HEK293 (cell line): ENCODE measurements around the gene RASA4B.
A peak's percentile ranks its signal among the peaks of the same experiment; 100 is the strongest.

Experiments used
- BCL11B ChIP-seq: fragments of 450-650 bp; formaldehyde crosslinking; IDR thresholded peaks from 2 replicates; pipeline ENCODE4 v1.5.1; 2016; ENCODE audit warnings: low read depth, missing biosample characterization, missing genetic modification characterization
- EGR2 ChIP-seq: fragments of 450-650 bp; formaldehyde crosslinking; IDR thresholded peaks from 2 replicates; pipeline ENCODE4 v1.5.1; 2016; ENCODE audit warnings: low read depth, missing biosample characterization, missing genetic modification characterization
- GLI4 ChIP-seq: fragments of 450-650 bp; formaldehyde crosslinking; IDR thresholded peaks from 2 replicates; pipeline ENCODE4 v1.5.1; 2016; ENCODE audit warnings: missing biosample characterization, missing genetic modification characterization
- KLF8 ChIP-seq: fragments of 450-650 bp; formaldehyde crosslinking; IDR thresholded peaks from 2 replicates; pipeline ENCODE4 v1.5.1; 2016; ENCODE audit warnings: missing biosample characterization, missing genetic modification characterization
- MEIS1 ChIP-seq: sonication (generic); formaldehyde crosslinking; IDR thresholded peaks from 2 replicates; pipeline ENCODE4 v1.8.1; 2022; ENCODE audit warnings: missing genetic modification reagents, mild to moderate bottlenecking, borderline replicate concordance
- OSR2 ChIP-seq: fragments of 450-650 bp; formaldehyde crosslinking; IDR thresholded peaks from 2 replicates; pipeline ENCODE4 v1.5.1; 2016; ENCODE audit warnings: missing biosample characterization, missing genetic modification characterization
- SALL2 ChIP-seq: fragments of 450-650 bp; formaldehyde crosslinking; IDR thresholded peaks from 2 replicates; pipeline ENCODE4 v1.5.0; 2017; ENCODE audit warnings: missing biosample characterization, mild to moderate bottlenecking, missing genetic modification characterization, borderline replicate concordance
- ZBTB48 ChIP-seq: fragments of 450-650 bp; formaldehyde crosslinking; IDR thresholded peaks from 2 replicates; pipeline ENCODE4 v1.5.1; 2016; ENCODE audit warnings: missing biosample characterization, missing genetic modification characterization
- ZBTB49 ChIP-seq: fragments of 450-650 bp; formaldehyde crosslinking; IDR thresholded peaks from 2 replicates; pipeline ENCODE4 v1.5.1; 2016; ENCODE audit warnings: missing biosample characterization, missing genetic modification characterization, low read depth
- ZBTB8A ChIP-seq: fragments of 450-650 bp; formaldehyde crosslinking; IDR thresholded peaks from 2 replicates; pipeline ENCODE4 v1.5.1; 2016; ENCODE audit warnings: missing biosample characterization, missing genetic modification characterization
- ZNF114 ChIP-seq: fragments of 450-650 bp; formaldehyde crosslinking; IDR thresholded peaks from 2 replicates; pipeline ENCODE4 v1.5.0; 2017; ENCODE audit warnings: missing biosample characterization, missing genetic modification characterization
- ZNF138 ChIP-seq: fragments of 450-650 bp; formaldehyde crosslinking; IDR thresholded peaks from 2 replicates; pipeline ENCODE4 v1.5.1; 2016; ENCODE audit warnings: missing biosample characterization, missing genetic modification characterization, borderline replicate concordance
- ZNF18 ChIP-seq: fragments of 450-650 bp; formaldehyde crosslinking; IDR thresholded peaks from 2 replicates; pipeline ENCODE4 v1.5.1; 2016; ENCODE audit warnings: missing biosample characterization, missing genetic modification characterization
- ZNF184 ChIP-seq: fragments of 450-650 bp; IDR thresholded peaks from 2 replicates; pipeline ENCODE4 v1.5.1; 2018; ENCODE audit warnings: missing biosample characterization, mild to moderate bottlenecking, missing genetic modification characterization
- ZNF2 ChIP-seq: fragments of 450-650 bp; formaldehyde crosslinking; IDR thresholded peaks from 2 replicates; pipeline ENCODE4 v1.5.1; 2016; ENCODE audit warnings: missing biosample characterization, missing genetic modification characterization
- ZNF248 ChIP-seq: fragments of 450-650 bp; formaldehyde crosslinking; IDR thresholded peaks from 2 replicates; pipeline ENCODE4 v1.5.1; 2017; ENCODE audit warnings: missing biosample characterization, missing genetic modification characterization
- ZNF324 ChIP-seq: fragments of 450-650 bp; formaldehyde crosslinking; IDR thresholded peaks from 2 replicates; pipeline ENCODE4 v1.5.1; 2016; ENCODE audit warnings: missing biosample characterization, missing genetic modification characterization
- ZNF366 ChIP-seq: fragments of 450-650 bp; formaldehyde crosslinking; conservative IDR thresholded peaks from 2 replicates; pipeline ENCODE4 v1.5.1; 2016; ENCODE audit warnings: missing biosample characterization, missing genetic modification characterization
- ZNF488 ChIP-seq: fragments of 450-650 bp; formaldehyde crosslinking; IDR thresholded peaks from 2 replicates; pipeline ENCODE4 v1.5.1; 2016; ENCODE audit warnings: missing biosample characterization, missing genetic modification characterization
- ZNF544 ChIP-seq: fragments of 450-650 bp; formaldehyde crosslinking; IDR thresholded peaks from 2 replicates; pipeline ENCODE4 v1.5.0; 2017; ENCODE audit warnings: missing biosample characterization, missing genetic modification characterization
- ZNF610 ChIP-seq: fragments of 450-650 bp; formaldehyde crosslinking; IDR thresholded peaks from 2 replicates; pipeline ENCODE4 v1.5.1; 2016; ENCODE audit warnings: missing biosample characterization, missing genetic modification characterization, borderline replicate concordance
- ZNF629 ChIP-seq: fragments of 450-650 bp; formaldehyde crosslinking; IDR thresholded peaks from 2 replicates; pipeline ENCODE4 v1.5.1; 2017; ENCODE audit warnings: missing biosample characterization, missing genetic modification characterization
- ZNF791 ChIP-seq: fragments of 450-650 bp; formaldehyde crosslinking; IDR thresholded peaks from 2 replicates; pipeline ENCODE4 v1.5.1; 2016; ENCODE audit warnings: missing biosample characterization, missing genetic modification characterization
- ZSCAN18 ChIP-seq: fragments of 450-650 bp; formaldehyde crosslinking; IDR thresholded peaks from 2 replicates; pipeline ENCODE4 v1.5.1; 2016; ENCODE audit warnings: missing biosample characterization, missing genetic modification characterization
- ZSCAN4 ChIP-seq: fragments of 450-650 bp; formaldehyde crosslinking; IDR thresholded peaks from 2 replicates; pipeline ENCODE4 v1.5.1; 2017; ENCODE audit warnings: missing biosample characterization, missing genetic modification characterization
- TF ChIP-seq, protein P1 (sequence below): fragments of 450-650 bp; IDR thresholded peaks from 2 replicates; pipeline ENCODE4 v1.5.1; 2018; ENCODE audit warnings: missing biosample characterization, mild to moderate bottlenecking, missing genetic modification characterization
- TF ChIP-seq, protein P2 (sequence below): IDR thresholded peaks from 2 replicates; pipeline ENCODE4 v1.6.1; 2011; ENCODE audit warnings: mild to moderate bottlenecking, low read depth, low read length, borderline replicate concordance
- TF ChIP-seq, protein P3 (sequence below): fragments of 450-650 bp; formaldehyde crosslinking; IDR thresholded peaks from 2 replicates; pipeline ENCODE4 v1.5.1; 2016; ENCODE audit warnings: missing biosample characterization, missing genetic modification characterization

The RASA4B gene

DNA sequence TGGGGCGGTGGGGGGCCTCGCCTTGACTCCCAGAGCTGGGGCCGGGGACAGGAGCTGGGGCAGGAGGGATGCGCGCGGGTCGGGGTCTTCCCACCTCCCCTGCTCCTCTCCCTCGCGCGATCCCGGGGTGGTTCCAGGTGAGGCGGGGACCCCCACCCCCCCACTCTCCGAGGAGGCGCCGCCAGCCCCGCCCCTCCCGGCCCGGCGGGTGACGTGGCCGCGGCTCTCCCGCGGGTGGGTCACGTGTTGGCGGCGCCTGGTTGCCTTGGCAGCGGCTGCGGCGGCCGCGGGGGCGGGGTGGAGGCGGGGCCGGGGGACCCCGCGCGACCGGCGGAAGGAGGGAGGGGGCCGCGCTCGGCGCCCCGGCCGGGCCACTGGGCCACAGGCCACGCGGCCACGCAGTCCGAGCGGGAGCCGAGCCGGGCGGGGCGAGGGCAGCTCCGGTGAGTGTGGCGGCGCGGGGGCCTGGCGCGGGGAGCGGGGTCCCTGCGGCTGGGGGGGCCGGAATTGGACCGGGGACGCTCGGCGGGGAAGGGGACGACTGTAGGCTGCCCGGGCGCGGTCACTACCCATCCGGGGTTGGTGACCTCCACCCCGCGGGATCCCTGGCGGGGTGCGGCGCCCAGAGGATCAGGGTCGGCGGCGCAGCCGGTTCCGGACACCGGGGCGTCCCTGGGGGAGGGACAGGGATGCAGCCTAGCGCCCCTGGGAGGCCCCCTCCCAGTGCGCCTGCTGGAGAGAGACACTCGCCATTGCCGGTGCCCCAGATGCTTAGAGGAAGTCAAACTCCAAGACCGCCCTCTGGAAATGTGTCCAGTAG lies 84.1 kb downstream of the RASA4B start, which contains the start of gene ORAI2 (continued):
- TF ChIP-seq ZSCAN18 (tag by site-specific recombination) = no peak
- TF ChIP-seq ZNF184 (tag by site-specific recombination) = no peak
- no peak for TF ChIP-seq ZNF366 (tag by site-specific recombination)
- TF ChIP-seq, protein P1, sequence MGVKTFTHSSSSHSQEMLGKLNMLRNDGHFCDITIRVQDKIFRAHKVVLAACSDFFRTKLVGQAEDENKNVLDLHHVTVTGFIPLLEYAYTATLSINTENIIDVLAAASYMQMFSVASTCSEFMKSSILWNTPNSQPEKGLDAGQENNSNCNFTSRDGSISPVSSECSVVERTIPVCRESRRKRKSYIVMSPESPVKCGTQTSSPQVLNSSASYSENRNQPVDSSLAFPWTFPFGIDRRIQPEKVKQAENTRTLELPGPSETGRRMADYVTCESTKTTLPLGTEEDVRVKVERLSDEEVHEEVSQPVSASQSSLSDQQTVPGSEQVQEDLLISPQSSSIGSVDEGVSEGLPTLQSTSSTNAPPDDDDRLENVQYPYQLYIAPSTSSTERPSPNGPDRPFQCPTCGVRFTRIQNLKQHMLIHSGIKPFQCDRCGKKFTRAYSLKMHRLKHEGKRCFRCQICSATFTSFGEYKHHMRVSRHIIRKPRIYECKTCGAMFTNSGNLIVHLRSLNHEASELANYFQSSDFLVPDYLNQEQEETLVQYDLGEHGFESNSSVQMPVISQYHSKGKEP (tag by site-specific recombination) = no peak
- TF ChIP-seq, protein P2, sequence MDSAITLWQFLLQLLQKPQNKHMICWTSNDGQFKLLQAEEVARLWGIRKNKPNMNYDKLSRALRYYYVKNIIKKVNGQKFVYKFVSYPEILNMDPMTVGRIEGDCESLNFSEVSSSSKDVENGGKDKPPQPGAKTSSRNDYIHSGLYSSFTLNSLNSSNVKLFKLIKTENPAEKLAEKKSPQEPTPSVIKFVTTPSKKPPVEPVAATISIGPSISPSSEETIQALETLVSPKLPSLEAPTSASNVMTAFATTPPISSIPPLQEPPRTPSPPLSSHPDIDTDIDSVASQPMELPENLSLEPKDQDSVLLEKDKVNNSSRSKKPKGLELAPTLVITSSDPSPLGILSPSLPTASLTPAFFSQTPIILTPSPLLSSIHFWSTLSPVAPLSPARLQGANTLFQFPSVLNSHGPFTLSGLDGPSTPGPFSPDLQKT = no peak
- TF ChIP-seq ZNF610 (tag by site-specific recombination) = no peak
- TF ChIP-seq MEIS1 = no peak
- TF ChIP-seq ZNF629 (tag by site-specific recombination) = no peak
- TF ChIP-seq ZNF488 = no peak
- no peak for TF ChIP-seq ZNF2 (tag by site-specific recombination)
- TF ChIP-seq SALL2 = no peak
- TF ChIP-seq ZBTB49 (tag by site-specific recombination) = no peak
- TF ChIP-seq ZNF114 (tag by site-specific recombination) = no peak
- no peak for TF ChIP-seq EGR2 (tag by site-specific recombination)
- TF ChIP-seq OSR2 (tag by site-specific recombination) = no peak
- TF ChIP-seq ZSCAN4 (tag by site-specific recombination) = no peak
- no peak for TF ChIP-seq GLI4 (tag by site-specific recombination)
- peak; percentile 22; the same call in 1 of the 2 replicates for TF ChIP-seq ZBTB8A
- TF ChIP-seq BCL11B (tag by site-specific recombination) = no peak
- TF ChIP-seq ZNF18 (tag by site-specific recombination) = no peak
- TF ChIP-seq ZNF544 (tag by site-specific recombination) = no peak
- no peak for TF ChIP-seq ZNF791 (tag by site-specific recombination)
- TF ChIP-seq, protein P3, sequence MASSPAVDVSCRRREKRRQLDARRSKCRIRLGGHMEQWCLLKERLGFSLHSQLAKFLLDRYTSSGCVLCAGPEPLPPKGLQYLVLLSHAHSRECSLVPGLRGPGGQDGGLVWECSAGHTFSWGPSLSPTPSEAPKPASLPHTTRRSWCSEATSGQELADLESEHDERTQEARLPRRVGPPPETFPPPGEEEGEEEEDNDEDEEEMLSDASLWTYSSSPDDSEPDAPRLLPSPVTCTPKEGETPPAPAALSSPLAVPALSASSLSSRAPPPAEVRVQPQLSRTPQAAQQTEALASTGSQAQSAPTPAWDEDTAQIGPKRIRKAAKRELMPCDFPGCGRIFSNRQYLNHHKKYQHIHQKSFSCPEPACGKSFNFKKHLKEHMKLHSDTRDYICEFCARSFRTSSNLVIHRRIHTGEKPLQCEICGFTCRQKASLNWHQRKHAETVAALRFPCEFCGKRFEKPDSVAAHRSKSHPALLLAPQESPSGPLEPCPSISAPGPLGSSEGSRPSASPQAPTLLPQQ = no peak
- TF ChIP-seq ZBTB48 (tag by site-specific recombination) = no peak
- peak; percentile 21; the same call in 1 of the 2 replicates for TF ChIP-seq KLF8 (tag by site-specific recombination)
- no peak for TF ChIP-seq ZNF324
- no peak for TF ChIP-seq ZNF248 (tag by site-specific recombination)
- TF ChIP-seq ZNF138 (tag by site-specific recombination) = no peak
